ENCODE measurements around the gene PON3. TPM values are rescaled to one million over a fixed set of nuclear protein-coding genes. Genes with fewer than 3 reads are reported as not detected.

PON3 gene
- total and polyA plus RNA-seq, 2 of the 4 experiments (the other 2 are of a cell fraction): not detected

- H2AK9ac ChIP-seq (replicated peaks; ENCODE audit: low read depth, low read length, poor library complexity): no peak overlapping the region
- in situ Hi-C loops (cut with MboI; ENCODE audit: low sequenced_read_pairs) (no loop called here), dilution Hi-C loops (cut with HindIII; ENCODE audit: low sequenced_read_pairs, unreplicated experiment) (no loop called here), intact Hi-C loops (cut with micrococcal nuclease) (no loop called here)
- H3K9me1 ChIP-seq (ENCODE audit: insufficient read depth, low read length): peaks cover 2% of the 10 kb centered on the region; the same call in 1 of the 2 replicates
- H2BK120ac ChIP-seq (ENCODE audit: low read depth, low read length): no peak overlapping the region
- no peak for ATAC-seq (ENCODE audit: low read depth)
- H4K5ac ChIP-seq (ENCODE audit: low read depth, low read length): no peak overlapping the region
- H3K27ac ChIP-seq (ENCODE audit: insufficient read depth, low read length): no peak overlapping the region
- no peaks in the 10 kb centered on the region for H4K20me1 ChIP-seq (ENCODE audit: insufficient read depth, low read length)
- no peaks in the 10 kb centered on the region; the same call in 1 of the 2 replicates for H3K4me1 ChIP-seq (ENCODE audit: control insufficient read depth, insufficient read depth, low read length)
- H3K79me1 ChIP-seq (ENCODE audit: low read depth in 1 of 2, low read length in 2 of 2): peaks cover 14 to 26% of the 10 kb centered on the region in 2 experiments; a peak in 3 of 4 replicates
- WGBS, 2 experiments (ENCODE audit: extremely low coverage in 2 of 2, insufficient read length in 1 of 2): no CpG with 5 or more reads among the region's 7 CpGs
- H3K23ac ChIP-seq (ENCODE audit: low read depth, low read length): no peak overlapping the region
- ChIA-PET POLR2A (ENCODE audit: unreplicated experiment) (no interaction called here), CTCF (no interaction called here)
- TF ChIP-seq, protein P1, sequence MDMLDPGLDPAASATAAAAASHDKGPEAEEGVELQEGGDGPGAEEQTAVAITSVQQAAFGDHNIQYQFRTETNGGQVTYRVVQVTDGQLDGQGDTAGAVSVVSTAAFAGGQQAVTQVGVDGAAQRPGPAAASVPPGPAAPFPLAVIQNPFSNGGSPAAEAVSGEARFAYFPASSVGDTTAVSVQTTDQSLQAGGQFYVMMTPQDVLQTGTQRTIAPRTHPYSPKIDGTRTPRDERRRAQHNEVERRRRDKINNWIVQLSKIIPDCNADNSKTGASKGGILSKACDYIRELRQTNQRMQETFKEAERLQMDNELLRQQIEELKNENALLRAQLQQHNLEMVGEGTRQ (IDR thresholded peaks at IDR 0.05; ENCODE audit: low read depth, low read length): no peak
- TF ChIP-seq MAZ (IDR thresholded peaks at IDR 0.05; ENCODE audit: borderline replicate concordance, low read depth, low read length): no peak
- no peak for TF ChIP-seq FOS (IDR thresholded peaks at IDR 0.05; ENCODE audit: low read depth, low read length)
- TF ChIP-seq, protein P2, sequence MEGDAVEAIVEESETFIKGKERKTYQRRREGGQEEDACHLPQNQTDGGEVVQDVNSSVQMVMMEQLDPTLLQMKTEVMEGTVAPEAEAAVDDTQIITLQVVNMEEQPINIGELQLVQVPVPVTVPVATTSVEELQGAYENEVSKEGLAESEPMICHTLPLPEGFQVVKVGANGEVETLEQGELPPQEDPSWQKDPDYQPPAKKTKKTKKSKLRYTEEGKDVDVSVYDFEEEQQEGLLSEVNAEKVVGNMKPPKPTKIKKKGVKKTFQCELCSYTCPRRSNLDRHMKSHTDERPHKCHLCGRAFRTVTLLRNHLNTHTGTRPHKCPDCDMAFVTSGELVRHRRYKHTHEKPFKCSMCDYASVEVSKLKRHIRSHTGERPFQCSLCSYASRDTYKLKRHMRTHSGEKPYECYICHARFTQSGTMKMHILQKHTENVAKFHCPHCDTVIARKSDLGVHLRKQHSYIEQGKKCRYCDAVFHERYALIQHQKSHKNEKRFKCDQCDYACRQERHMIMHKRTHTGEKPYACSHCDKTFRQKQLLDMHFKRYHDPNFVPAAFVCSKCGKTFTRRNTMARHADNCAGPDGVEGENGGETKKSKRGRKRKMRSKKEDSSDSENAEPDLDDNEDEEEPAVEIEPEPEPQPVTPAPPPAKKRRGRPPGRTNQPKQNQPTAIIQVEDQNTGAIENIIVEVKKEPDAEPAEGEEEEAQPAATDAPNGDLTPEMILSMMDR (conservative IDR thresholded peaks at IDR 0.05; ENCODE audit: low read depth, low read length): no peak
- TF ChIP-seq SMC3 (IDR thresholded peaks at IDR 0.05; ENCODE audit: low read depth, low read length): no peak
- TF ChIP-seq ELK1 (IDR thresholded peaks at IDR 0.05; ENCODE audit: borderline replicate concordance, low read depth, low read length): no peak
- no peak for TF ChIP-seq POLR2A (IDR thresholded peaks at IDR 0.05; ENCODE audit: low read depth, low read length)
- TF ChIP-seq CEBPB (IDR thresholded peaks at IDR 0.05; ENCODE audit: low read depth, low read length): no peak
- no peak for TF ChIP-seq NFE2L2 (IDR thresholded peaks at IDR 0.05; ENCODE audit: low read depth, low read length)
- TF ChIP-seq RAD21 (IDR thresholded peaks at IDR 0.05; ENCODE audit: low read length): no peak
- no peak for TF ChIP-seq RCOR1 (IDR thresholded peaks at IDR 0.05; ENCODE audit: insufficient replicate concordance, low read length)
- no peak for TF ChIP-seq BHLHE40 (IDR thresholded peaks at IDR 0.05; ENCODE audit: low read depth, low read length)
- TF ChIP-seq RFX5 (IDR thresholded peaks at IDR 0.05; ENCODE audit: low read depth, low read length): no peak
- no peak for TF ChIP-seq MXI1 (IDR thresholded peaks at IDR 0.05; ENCODE audit: borderline replicate concordance, low read depth, low read length)
- TF ChIP-seq MAFK (IDR thresholded peaks at IDR 0.05; ENCODE audit: low read depth, low read length): no peak
- no peak for TF ChIP-seq CHD1 (IDR thresholded peaks at IDR 0.05; ENCODE audit: low read depth, low read length)
- H3K9me3 ChIP-seq (ENCODE audit: control insufficient read depth, insufficient read depth, low read length): no peaks in the 10 kb centered on the region
- H3K4ac ChIP-seq (ENCODE audit: low read depth, low read length): no peak overlapping the region
- H2AK5ac ChIP-seq (ENCODE audit: low read depth, low read length): no peak overlapping the region
- no peak overlapping the region for H2BK20ac ChIP-seq (ENCODE audit: low read depth, low read length)
- no peak overlapping the region for H2AFZ ChIP-seq (replicated peaks; ENCODE audit: low read length, poor library complexity)
- no TSS peak for BruUV-seq (replicated peaks)
- H3K4me3 ChIP-seq (ENCODE audit: insufficient read depth, low read depth, low read length): no peak overlapping the region
- no peak overlapping the region for H4K8ac ChIP-seq (ENCODE audit: low read depth in 2 of 2, low read length in 2 of 2)
- H3K14ac ChIP-seq (replicated peaks; ENCODE audit: low read depth, low read length): no peak overlapping the region
- H3K18ac ChIP-seq (ENCODE audit: low read depth, low read length): no peak overlapping the region
- H3K27me3 ChIP-seq (ENCODE audit: control insufficient read depth, insufficient read depth, low read length): no peaks in the 10 kb centered on the region
- no peak overlapping the region for H3K9ac ChIP-seq (ENCODE audit: low read depth, low read length)
- no peak overlapping the region for H3K4me2 ChIP-seq (ENCODE audit: low read depth, low read length)
- peaks cover 5% of the 10 kb centered on the region for H3K36me3 ChIP-seq (ENCODE audit: control insufficient read depth, insufficient read depth, low read length)
- no peak overlapping the region for H2BK15ac ChIP-seq (ENCODE audit: low read depth, low read length)
- H3K56ac ChIP-seq (ENCODE audit: extremely low read depth, insufficient read depth, low read length): no peak overlapping the region
- H4K91ac ChIP-seq (ENCODE audit: insufficient read depth, low read depth, low read length): no peak overlapping the region
- no peak overlapping the region for H2BK5ac ChIP-seq (ENCODE audit: low read depth, low read length, poor library complexity, severe bottlenecking)
- no peak for DNase-seq
These were observed 31.0 kb upstream of the PON3 start for GRCh38 chr7:95427166-95427565.

Measured in IMR-90 (cell line).